K562 (cell line): ENCODE data around the gene SETD3. TPM values are rescaled to one million over a fixed set of nuclear protein-coding genes. Genes with fewer than 3 reads are reported as not detected.

ENCODE experiments used
- ATAC-seq: fragments of 200-7000 bp; cut with Tn5 transposase; 3 replicates; pipeline ENCODE4 v1.9.1; 2020; ENCODE audit warnings: moderate library complexity
- BruUV-seq: library from RNA; stranded (reverse); fragments of 400-500 nt; replicated peaks from 2 replicates; lab custom pipeline; 2021; lab: Mats Ljungman, UMichigan
- CTCF ChIA-PET: fragments of 300-600 bp; formaldehyde crosslinking; extraction: SDS; loops from one replicate; lab custom pipeline; 2021; ENCODE audit warnings: low intra/inter-chr PET ratio; lab: Yijun Ruan, JAX
- POLR2A ChIA-PET: fragments of 300-600, 350-650 bp; sonication (Branson Sonifier 250); formaldehyde crosslinking; extraction: SDS; loops from one replicate; lab custom pipeline; 2021; ENCODE audit warnings: antibody characterized with exemption, inconsistent platforms; lab: Yijun Ruan, JAX
- DNase-seq, 4 experiments: peaks; one replicate each; pipeline versions ENCODE4 v3.0.0 to v3.0.0-alpha.2; 2011 to 2018; ENCODE audit warnings: low spot score in 3 of 4, mixed read lengths in 3 of 4; ENCODE audit errors: extremely low read depth in 1 of 4
- FAIRE-seq: peaks from 2 replicates; lab custom pipeline; 2011; peaks lifted over from hg19 to GRCh38; lab: Jason Lieb, UNC
- H2AFZ ChIP-seq: 2 replicates; pipeline ENCODE4 v1.6.0; 2011; ENCODE audit warnings: low read depth, low read length, control low read depth, inconsistent platforms
- H3K27ac ChIP-seq: fragments of 200-600 bp; 3 replicates; pipeline ENCODE4 v1.8.0; 2011; ENCODE audit warnings: low read depth, mild to moderate bottlenecking, control low read depth, inconsistent platforms, low read length, moderate library complexity, mixed read lengths; ENCODE audit errors: extremely low read depth
- H3K27me3 ChIP-seq, 2 experiments: fragments of 300-600 bp in 1 of 2; 2 replicates in 1 of 2; 3 replicates in 1 of 2; pipeline versions ENCODE4 v1.6.0 to v1.8.0; 2011; ENCODE audit warnings: inconsistent platforms in 2 of 2, low read length in 2 of 2, mild to moderate bottlenecking in 1 of 2, mixed read lengths in 1 of 2, moderate library complexity in 1 of 2; ENCODE audit not compliant: control insufficient read depth in 2 of 2, insufficient read depth in 2 of 2
- H3K36me3 ChIP-seq: fragments of 300-600 bp; 3 replicates; pipeline ENCODE4 v1.8.0; 2011; ENCODE audit warnings: mild to moderate bottlenecking, low read length, inconsistent platforms; ENCODE audit not compliant: control insufficient read depth, insufficient read depth
- H3K4me1 ChIP-seq, 2 experiments: fragments of 200-600 bp in 1 of 2; replicated peaks in 1 of 2; 2 replicates in 1 of 2; 3 replicates in 1 of 2; pipeline versions ENCODE4 v1.5.1 to v1.8.0; 2011; ENCODE audit warnings: inconsistent platforms in 2 of 2, low read length in 2 of 2, mild to moderate bottlenecking in 1 of 2, mixed read lengths in 1 of 2, moderate library complexity in 1 of 2; ENCODE audit not compliant: control insufficient read depth in 2 of 2, insufficient read depth in 2 of 2
- H3K4me2 ChIP-seq: 2 replicates; pipeline ENCODE4 v1.6.1; 2011; ENCODE audit warnings: low read length, control low read depth, inconsistent platforms, mixed read lengths; ENCODE audit not compliant: insufficient read depth
- H3K4me3 ChIP-seq: fragments of 200-600 bp; sonication (generic), shearing (Covaris generic); 2 replicates; pipeline ENCODE4 v1.5.1; 2016; ENCODE audit warnings: control low read depth, inconsistent platforms
- H3K79me2 ChIP-seq: fragments of 200-600 bp; 3 replicates; pipeline ENCODE4 v1.8.0; 2011; ENCODE audit warnings: low read length, inconsistent platforms; ENCODE audit not compliant: control insufficient read depth, insufficient read depth
- H3K9ac ChIP-seq, 2 experiments: 2 replicates each; pipeline versions ENCODE4 v1.6.0 to v1.6.1; 2011; ENCODE audit warnings: low read depth in 2 of 2, low read length in 2 of 2, control low read depth in 1 of 2, inconsistent platforms in 1 of 2, mild to moderate bottlenecking in 1 of 2, mixed read lengths in 1 of 2; ENCODE audit not compliant: insufficient read depth in 1 of 2
- H3K9me1 ChIP-seq: one replicate; pipeline ENCODE4 v1.6.0; 2011; ENCODE audit warnings: inconsistent platforms, mild to moderate bottlenecking, low read length, moderate library complexity; ENCODE audit not compliant: control insufficient read depth, insufficient read depth
- H3K9me3 ChIP-seq: replicated peaks from 2 replicates; pipeline ENCODE4 v1.5.1; 2011; ENCODE audit warnings: low read depth, low read length, inconsistent platforms; ENCODE audit not compliant: control insufficient read depth, insufficient read depth
- H4K20me1 ChIP-seq: replicated peaks from 2 replicates; pipeline ENCODE4 v1.6.1; 2011; ENCODE audit warnings: low read length, inconsistent platforms, mixed read lengths; ENCODE audit not compliant: control insufficient read depth, insufficient read depth
- CBX8 ChIP-seq: fragments of 200-600 bp; sonication (generic); IDR thresholded peaks from 2 replicates; pipeline ENCODE4 v1.6.1; 2012; ENCODE audit warnings: borderline replicate concordance, mixed run types, low read depth, mild to moderate bottlenecking, moderate library complexity, mixed read lengths, low read length, control low read depth, inconsistent platforms; ENCODE audit not compliant: poor library complexity, severe bottlenecking; ENCODE audit errors: extremely low read depth
- CHCHD3 ChIP-seq: fragments of 250-450 bp; sonication (Bioruptor Pico); IDR thresholded peaks from 2 replicates; pipeline ENCODE4 v2.1.2; 2022; ENCODE audit warnings: mild to moderate bottlenecking
- GATA2 ChIP-seq: sonication (generic); formaldehyde crosslinking; IDR thresholded peaks from 2 replicates; pipeline ENCODE4 v1.4.0; 2020; ENCODE audit warnings: mild to moderate bottlenecking, missing genetic modification reagents
- POLR2G ChIP-seq: fragments of 200-400 bp; formaldehyde crosslinking; IDR thresholded peaks from 2 replicates; pipeline ENCODE4 v1.6.1; 2017; ENCODE audit warnings: low read depth, mild to moderate bottlenecking, antibody characterized with exemption, low read length, moderate library complexity
- U2AF1 ChIP-seq: fragments of 200-400 bp; formaldehyde crosslinking; optimal IDR thresholded peaks from 2 replicates; pipeline ENCODE3; 2017; ENCODE audit warnings: mild to moderate bottlenecking, low read depth, low read length, moderate library complexity
- ZNF57 ChIP-seq: fragments of 450-650 bp; formaldehyde crosslinking; IDR thresholded peaks from 2 replicates; pipeline ENCODE4 v1.4.0; 2020; ENCODE audit warnings: mild to moderate bottlenecking, moderate library complexity
- WGBS: fragments of 100-300 bp; shearing (Covaris generic); methylation state at CpG from one replicate; pipeline ENCODE4 v1.1.6; 2016; ENCODE audit warnings: low coverage, mixed read lengths; ENCODE audit not compliant: insufficient coverage; ENCODE audit errors: missing lambda C conversion rate; 5-methylcytosine and 5-hydroxymethylcytosine counted together
- in situ Hi-C: fragments of 300-500 bp; cut with MboI; formaldehyde crosslinking; loops from 4 replicates; pipeline ENCODE4 v1.15.0; 2018; ENCODE audit warnings: inconsistent platforms, mixed read lengths
- intact Hi-C: fragments of 100-400 bp; cut with micrococcal nuclease; formaldehyde crosslinking; loops from 2 replicates; pipeline ENCODE4 v1.14.2; 2022
- polyA plus RNA-seq, 8 experiments: library from polyadenylated mRNA; depleted of rRNA in 4 of 8; stranded (reverse) in 5 of 8; unstranded in 3 of 8; fragments of >200 nt; fragmentation: Nextera tagmentation in 2 of 8; fragmentation: Illumina TruSeq in 1 of 8; extraction: Ambion mirVana in 2 of 8; extraction: Trizol in 1 of 8; gene quantifications; 2 replicates each; pipeline versions ENCODE4 v1.2.1 to v1.2.3, GENCODE V29; 2011 to 2014; ENCODE audit warnings: inconsistent platforms in 1 of 8, missing spikeins in 1 of 8
- total RNA-seq, 7 experiments: library from RNA; depleted of rRNA in 6 of 7; stranded (reverse); fragments of >200 nt in 6 of 7; fragmentation: Illumina TruSeq in 2 of 7; extraction: Trizol in 2 of 7; gene quantifications; 2 replicates each; pipeline versions ENCODE4 v1.2.1 to v1.2.3, GENCODE V29; 2011 to 2021; ENCODE audit warnings: low replicate concordance in 1 of 7
- TF ChIP-seq, protein P1 (sequence below): fragments of 450-650 bp; formaldehyde crosslinking; IDR thresholded peaks from 2 replicates; pipeline ENCODE4 v1.4.0; 2022; ENCODE audit warnings: mild to moderate bottlenecking, moderate library complexity
- TF ChIP-seq, protein P2 (sequence below): fragments of 250-450 bp; sonication (Bioruptor Pico); IDR thresholded peaks from 2 replicates; pipeline ENCODE4 v1.4.0; 2020
- TF ChIP-seq, protein P3 (sequence below): fragments of 250-450 bp; sonication (Bioruptor Pico); IDR thresholded peaks from 2 replicates; pipeline ENCODE4 v1.5.1; 2021; ENCODE audit warnings: mild to moderate bottlenecking

Gene SETD3
- total and polyA plus RNA-seq, 9 of the 15 experiments (the other 6 are each of a cell fraction or from before 2014, with no cell fraction given) = 8.5 to 35.9 (median 26.5) TPM

DNA sequence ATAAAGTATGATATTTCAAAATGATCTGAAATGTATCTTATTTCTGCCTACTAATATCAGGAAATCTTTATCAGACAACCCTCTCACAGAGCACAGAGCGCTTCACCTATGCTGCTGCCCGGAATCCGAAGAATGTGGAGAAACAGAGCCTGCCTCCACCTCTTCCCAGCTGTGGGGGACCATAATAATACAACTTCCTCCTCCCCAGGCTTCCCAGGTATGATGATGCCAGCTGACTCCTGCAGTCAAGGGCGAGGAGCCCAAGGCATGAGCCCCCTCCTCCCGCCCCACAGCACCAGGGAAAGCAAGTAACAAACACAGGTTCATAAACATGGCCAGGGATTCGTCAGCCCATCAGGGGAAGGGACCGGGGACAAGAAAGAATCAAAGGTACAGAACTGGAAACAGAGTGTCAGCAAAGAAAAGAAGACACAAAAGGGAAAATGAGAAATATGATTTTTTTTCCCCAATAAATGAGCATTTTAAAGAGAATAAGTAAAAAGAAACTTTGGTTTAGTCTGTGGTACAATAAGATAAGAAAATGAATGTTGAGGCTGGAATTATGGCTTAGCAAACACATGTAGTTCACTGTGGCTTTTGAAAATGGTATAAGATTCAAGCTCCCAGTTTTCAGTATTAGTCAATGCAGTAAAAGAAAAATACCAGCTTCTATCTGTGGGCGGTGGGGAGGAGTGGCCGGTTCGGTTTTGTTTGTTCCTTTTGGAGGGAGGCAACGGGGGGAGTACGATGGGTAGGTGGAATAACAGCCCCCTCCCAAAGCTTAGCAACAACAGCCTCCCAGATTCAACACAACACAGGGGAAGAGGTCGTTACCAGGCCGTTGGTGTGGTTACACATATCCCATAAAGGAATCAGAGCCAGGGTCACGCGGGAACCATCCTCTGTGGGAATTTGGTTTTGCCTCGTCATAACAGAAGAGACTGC, 68.3 kb downstream of the SETD3 start:
- ATAC-seq (no peak), FAIRE-seq (no peak), DNase-seq (no peak)
- Histone ChIP-seq H3K4me2 (no peak overlapping the region), H3K9me3 (no peaks in the 10 kb centered on the region), H4K20me1 (no peaks in the 10 kb centered on the region), H3K27me3 (no peaks in the 10 kb centered on the region), H3K9me1 (no peaks in the 10 kb centered on the region), H3K27ac (no peak overlapping the region), H3K4me3 (no peak overlapping the region), H3K9ac (no peak overlapping the region), H3K79me2 (no peaks in the 10 kb centered on the region; the same call in 2 of the 3 replicates), H3K36me3 (peaks cover 13% of the 10 kb centered on the region; the same call in 2 of the 3 replicates), H2AFZ (no peak overlapping the region), H3K4me1 (no peaks in the 10 kb centered on the region)
- intact Hi-C loops (no loop called here), in situ Hi-C loops (no loop called here)
- CTCF ChIA-PET = no interaction called here
- no TSS peak for BruUV-seq
- WGBS = 87% methylated on average over 13 of the region's 17 CpGs
- POLR2A ChIA-PET = no interaction called here
- TF ChIP-seq GATA2 (no peak), CBX8 (no peak), U2AF1 (no peak), ZNF57 (no peak), CHCHD3 (no peak), POLR2G (no peak)
- TF ChIP-seq, protein P1, sequence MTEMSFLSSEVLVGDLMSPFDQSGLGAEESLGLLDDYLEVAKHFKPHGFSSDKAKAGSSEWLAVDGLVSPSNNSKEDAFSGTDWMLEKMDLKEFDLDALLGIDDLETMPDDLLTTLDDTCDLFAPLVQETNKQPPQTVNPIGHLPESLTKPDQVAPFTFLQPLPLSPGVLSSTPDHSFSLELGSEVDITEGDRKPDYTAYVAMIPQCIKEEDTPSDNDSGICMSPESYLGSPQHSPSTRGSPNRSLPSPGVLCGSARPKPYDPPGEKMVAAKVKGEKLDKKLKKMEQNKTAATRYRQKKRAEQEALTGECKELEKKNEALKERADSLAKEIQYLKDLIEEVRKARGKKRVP (CRISPR knock-in tag) = no peak
- TF ChIP-seq, protein P2, sequence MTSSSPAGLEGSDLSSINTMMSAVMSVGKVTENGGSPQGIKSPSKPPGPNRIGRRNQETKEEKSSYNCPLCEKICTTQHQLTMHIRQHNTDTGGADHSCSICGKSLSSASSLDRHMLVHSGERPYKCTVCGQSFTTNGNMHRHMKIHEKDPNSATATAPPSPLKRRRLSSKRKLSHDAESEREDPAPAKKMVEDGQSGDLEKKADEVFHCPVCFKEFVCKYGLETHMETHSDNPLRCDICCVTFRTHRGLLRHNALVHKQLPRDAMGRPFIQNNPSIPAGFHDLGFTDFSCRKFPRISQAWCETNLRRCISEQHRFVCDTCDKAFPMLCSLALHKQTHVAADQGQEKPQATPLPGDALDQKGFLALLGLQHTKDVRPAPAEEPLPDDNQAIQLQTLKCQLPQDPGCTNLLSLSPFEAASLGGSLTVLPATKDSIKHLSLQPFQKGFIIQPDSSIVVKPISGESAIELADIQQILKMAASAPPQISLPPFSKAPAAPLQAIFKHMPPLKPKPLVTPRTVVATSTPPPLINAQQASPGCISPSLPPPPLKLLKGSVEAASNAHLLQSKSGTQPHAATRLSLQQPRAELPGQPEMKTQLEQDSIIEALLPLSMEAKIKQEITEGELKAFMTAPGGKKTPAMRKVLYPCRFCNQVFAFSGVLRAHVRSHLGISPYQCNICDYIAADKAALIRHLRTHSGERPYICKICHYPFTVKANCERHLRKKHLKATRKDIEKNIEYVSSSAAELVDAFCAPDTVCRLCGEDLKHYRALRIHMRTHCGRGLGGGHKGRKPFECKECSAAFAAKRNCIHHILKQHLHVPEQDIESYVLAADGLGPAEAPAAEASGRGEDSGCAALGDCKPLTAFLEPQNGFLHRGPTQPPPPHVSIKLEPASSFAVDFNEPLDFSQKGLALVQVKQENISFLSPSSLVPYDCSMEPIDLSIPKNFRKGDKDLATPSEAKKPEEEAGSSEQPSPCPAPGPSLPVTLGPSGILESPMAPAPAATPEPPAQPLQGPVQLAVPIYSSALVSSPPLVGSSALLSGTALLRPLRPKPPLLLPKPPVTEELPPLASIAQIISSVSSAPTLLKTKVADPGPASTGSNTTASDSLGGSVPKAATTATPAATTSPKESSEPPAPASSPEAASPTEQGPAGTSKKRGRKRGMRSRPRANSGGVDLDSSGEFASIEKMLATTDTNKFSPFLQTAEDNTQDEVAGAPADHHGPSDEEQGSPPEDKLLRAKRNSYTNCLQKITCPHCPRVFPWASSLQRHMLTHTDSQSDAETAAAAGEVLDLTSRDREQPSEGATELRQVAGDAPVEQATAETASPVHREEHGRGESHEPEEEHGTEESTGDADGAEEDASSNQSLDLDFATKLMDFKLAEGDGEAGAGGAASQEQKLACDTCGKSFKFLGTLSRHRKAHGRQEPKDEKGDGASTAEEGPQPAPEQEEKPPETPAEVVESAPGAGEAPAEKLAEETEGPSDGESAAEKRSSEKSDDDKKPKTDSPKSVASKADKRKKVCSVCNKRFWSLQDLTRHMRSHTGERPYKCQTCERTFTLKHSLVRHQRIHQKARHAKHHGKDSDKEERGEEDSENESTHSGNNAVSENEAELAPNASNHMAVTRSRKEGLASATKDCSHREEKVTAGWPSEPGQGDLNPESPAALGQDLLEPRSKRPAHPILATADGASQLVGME (CRISPR knock-in tag) = no peak
- TF ChIP-seq, protein P3, sequence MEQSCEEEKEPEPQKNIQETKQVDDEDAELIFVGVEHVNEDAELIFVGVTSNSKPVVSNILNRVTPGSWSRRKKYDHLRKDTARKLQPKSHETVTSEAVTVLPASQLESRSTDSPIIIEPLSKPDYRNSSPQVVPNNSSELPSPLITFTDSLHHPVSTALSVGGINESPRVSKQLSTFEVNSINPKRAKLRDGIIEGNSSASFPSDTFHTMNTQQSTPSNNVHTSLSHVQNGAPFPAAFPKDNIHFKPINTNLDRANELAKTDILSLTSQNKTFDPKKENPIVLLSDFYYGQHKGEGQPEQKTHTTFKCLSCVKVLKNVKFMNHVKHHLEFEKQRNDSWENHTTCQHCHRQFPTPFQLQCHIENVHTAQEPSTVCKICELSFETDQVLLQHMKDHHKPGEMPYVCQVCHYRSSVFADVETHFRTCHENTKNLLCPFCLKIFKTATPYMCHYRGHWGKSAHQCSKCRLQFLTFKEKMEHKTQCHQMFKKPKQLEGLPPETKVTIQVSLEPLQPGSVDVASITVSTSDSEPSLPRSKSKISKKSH (CRISPR knock-in tag) = no peak
